ENCODE measurements around the gene RAE1.

RAE1 gene

GRCh38 chr20:57326667-57327455 is 24.2 kb upstream of the RAE1 start:
- Histone ChIP-seq H3K4me3 (ENCODE audit: low read length, poor library complexity, severe bottlenecking) (no peak overlapping the region), H2AFZ (ENCODE audit: low read length) (no peak overlapping the region), H3K9ac (ENCODE audit: low read depth, low read length, poor library complexity, severe bottlenecking) (no peak overlapping the region), H3K9me2 (replicated peaks; ENCODE audit: low read depth, low read length) (no peaks in the 10 kb centered on the region), H3K36me3 (ENCODE audit: insufficient read depth, low read length) (no peaks in the 10 kb centered on the region), H3K4me1 (ENCODE audit: insufficient read depth, low read length, poor library complexity, severe bottlenecking) (no peaks in the 10 kb centered on the region), H3F3A (ENCODE audit: low read depth) (no peaks in the 10 kb centered on the region), H3K79me2 (ENCODE audit: insufficient read depth, low read length) (no peaks in the 10 kb centered on the region), H4K20me1 (ENCODE audit: insufficient read depth, low read length, poor library complexity, severe bottlenecking) (no peaks in the 10 kb centered on the region), H3K4me2 (ENCODE audit: low read depth, low read length, poor library complexity, severe bottlenecking) (no peak overlapping the region), H3K27me3 (ENCODE audit: insufficient read depth, low read length, poor library complexity, severe bottlenecking) (no peaks in the 10 kb centered on the region), H3K9me3 (ENCODE audit: insufficient read depth, low read depth, low read length) (no peaks in the 10 kb centered on the region)
- TF ChIP-seq EZH2phosphoT487 (IDR thresholded peaks at IDR 0.05; ENCODE audit: borderline replicate concordance): no peak
- TF ChIP-seq, protein P1, sequence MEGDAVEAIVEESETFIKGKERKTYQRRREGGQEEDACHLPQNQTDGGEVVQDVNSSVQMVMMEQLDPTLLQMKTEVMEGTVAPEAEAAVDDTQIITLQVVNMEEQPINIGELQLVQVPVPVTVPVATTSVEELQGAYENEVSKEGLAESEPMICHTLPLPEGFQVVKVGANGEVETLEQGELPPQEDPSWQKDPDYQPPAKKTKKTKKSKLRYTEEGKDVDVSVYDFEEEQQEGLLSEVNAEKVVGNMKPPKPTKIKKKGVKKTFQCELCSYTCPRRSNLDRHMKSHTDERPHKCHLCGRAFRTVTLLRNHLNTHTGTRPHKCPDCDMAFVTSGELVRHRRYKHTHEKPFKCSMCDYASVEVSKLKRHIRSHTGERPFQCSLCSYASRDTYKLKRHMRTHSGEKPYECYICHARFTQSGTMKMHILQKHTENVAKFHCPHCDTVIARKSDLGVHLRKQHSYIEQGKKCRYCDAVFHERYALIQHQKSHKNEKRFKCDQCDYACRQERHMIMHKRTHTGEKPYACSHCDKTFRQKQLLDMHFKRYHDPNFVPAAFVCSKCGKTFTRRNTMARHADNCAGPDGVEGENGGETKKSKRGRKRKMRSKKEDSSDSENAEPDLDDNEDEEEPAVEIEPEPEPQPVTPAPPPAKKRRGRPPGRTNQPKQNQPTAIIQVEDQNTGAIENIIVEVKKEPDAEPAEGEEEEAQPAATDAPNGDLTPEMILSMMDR (conservative IDR thresholded peaks at IDR 0.05; ENCODE audit: low read length): no peak

DNA sequence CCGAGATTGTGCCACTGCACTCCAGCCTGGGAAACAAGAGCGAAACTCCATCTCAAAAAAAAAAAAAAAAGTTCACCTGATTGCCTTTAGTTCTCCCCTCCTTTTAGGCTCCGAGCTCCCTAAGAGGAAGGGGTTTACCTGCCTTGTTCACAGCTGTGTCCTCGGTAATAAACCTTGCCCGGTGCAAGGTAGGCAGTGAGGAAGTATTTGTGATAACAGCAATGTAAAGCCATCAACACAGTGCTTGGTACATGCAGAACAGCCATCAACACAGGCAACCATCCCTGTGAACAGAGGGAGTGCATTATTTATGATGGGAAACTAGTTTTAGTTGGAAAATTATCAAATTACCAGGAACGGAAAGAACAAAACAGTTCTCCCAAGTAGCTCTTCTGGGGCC is 23.2 kb upstream of the RAE1 start:
- no peak overlapping the region for H3K4me2 ChIP-seq (ENCODE audit: low read depth, low read length, poor library complexity, severe bottlenecking)
- no peaks in the 10 kb centered on the region for H3K4me1 ChIP-seq (ENCODE audit: insufficient read depth, low read length, poor library complexity, severe bottlenecking)
- no peaks in the 10 kb centered on the region for H3K36me3 ChIP-seq (ENCODE audit: insufficient read depth, low read length)
- no peaks in the 10 kb centered on the region for H3F3A ChIP-seq (ENCODE audit: low read depth)
- no peaks in the 10 kb centered on the region for H3K27me3 ChIP-seq (ENCODE audit: insufficient read depth, low read length, poor library complexity, severe bottlenecking)
- H3K9ac ChIP-seq (ENCODE audit: low read depth, low read length, poor library complexity, severe bottlenecking): no peak overlapping the region
- no peaks in the 10 kb centered on the region for H3K9me2 ChIP-seq (replicated peaks; ENCODE audit: low read depth, low read length)
- no peak overlapping the region for H2AFZ ChIP-seq (ENCODE audit: low read length)
- H4K20me1 ChIP-seq (ENCODE audit: insufficient read depth, low read length, poor library complexity, severe bottlenecking): no peaks in the 10 kb centered on the region
- no peaks in the 10 kb centered on the region for H3K79me2 ChIP-seq (ENCODE audit: insufficient read depth, low read length)
- no peaks in the 10 kb centered on the region for H3K9me3 ChIP-seq (ENCODE audit: insufficient read depth, low read depth, low read length)
- TF ChIP-seq EZH2phosphoT487 (IDR thresholded peaks at IDR 0.05; ENCODE audit: borderline replicate concordance): no peak
- TF ChIP-seq, protein P1 (conservative IDR thresholded peaks at IDR 0.05; ENCODE audit: low read length): no peak
- H3K4me3 ChIP-seq (ENCODE audit: low read length, poor library complexity, severe bottlenecking): no peak overlapping the region

DNA sequence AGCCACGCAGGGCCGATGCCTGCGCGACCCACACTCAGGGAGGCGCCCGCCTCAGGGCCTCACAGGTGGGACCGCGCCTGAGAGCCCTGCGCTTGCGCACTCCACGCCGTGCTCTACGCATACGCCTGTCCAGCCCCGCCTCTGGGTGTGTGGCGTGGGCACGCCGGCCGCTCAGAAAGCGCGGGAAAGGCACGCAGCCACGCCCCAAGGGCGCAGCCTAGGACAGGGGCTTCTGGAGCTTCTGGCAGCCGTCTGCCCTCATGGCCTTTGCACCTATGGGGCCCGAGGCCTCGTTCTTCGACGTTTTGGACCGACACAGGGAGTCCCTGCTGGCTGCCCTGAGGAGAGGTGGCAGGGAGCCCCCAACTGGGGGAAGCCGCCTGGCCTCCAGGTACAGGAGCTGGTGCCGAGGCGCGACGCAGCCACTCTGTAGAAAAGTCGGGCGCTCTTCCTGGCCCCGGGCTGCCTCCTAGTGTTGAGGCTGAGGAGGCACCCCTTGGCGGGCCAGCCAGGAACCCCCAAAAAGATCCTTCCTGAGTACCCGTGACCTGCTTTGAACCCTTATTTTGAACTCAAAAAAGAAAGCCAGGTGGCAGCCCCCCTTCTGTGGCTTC is 21.3 kb upstream of the RAE1 start, which contains the start of gene SPO11:
Gene SPO11, plus strand, starts transcription at position 196 of the 614 bp plus-strand sequence. Its CDS starts 65 bp downstream, at position 261.
- Histone ChIP-seq H3K79me2 (ENCODE audit: insufficient read depth, low read length) (no peaks in the 10 kb centered on the region), H4K20me1 (ENCODE audit: insufficient read depth, low read length, poor library complexity, severe bottlenecking) (no peaks in the 10 kb centered on the region), H3F3A (ENCODE audit: low read depth) (no peaks in the 10 kb centered on the region), H3K9ac (ENCODE audit: low read depth, low read length, poor library complexity, severe bottlenecking) (no peak within 1 kb of the TSS), H3K36me3 (ENCODE audit: insufficient read depth, low read length) (no peaks in the 10 kb centered on the region), H3K4me2 (ENCODE audit: low read depth, low read length, poor library complexity, severe bottlenecking) (no peak within 1 kb of the TSS), H3K9me2 (replicated peaks; ENCODE audit: low read depth, low read length) (no peaks in the 10 kb centered on the region), H2AFZ (ENCODE audit: low read length) (no peak within 1 kb of the TSS), H3K4me1 (ENCODE audit: insufficient read depth, low read length, poor library complexity, severe bottlenecking) (no peaks in the 10 kb centered on the region), H3K9me3 (ENCODE audit: insufficient read depth, low read depth, low read length) (no peaks in the 10 kb centered on the region), H3K27me3 (ENCODE audit: insufficient read depth, low read length, poor library complexity, severe bottlenecking) (no peaks in the 10 kb centered on the region), H3K4me3 (ENCODE audit: low read length, poor library complexity, severe bottlenecking) (no peak within 1 kb of the TSS)
- TF ChIP-seq EZH2phosphoT487 (IDR thresholded peaks at IDR 0.05; ENCODE audit: borderline replicate concordance): no peak
- TF ChIP-seq, protein P1 (conservative IDR thresholded peaks at IDR 0.05; ENCODE audit: low read length): peak; percentile 50
